SH-SY5Y (cell line): ENCODE data around the gene SQOR.

ENCODE experiments used
- GATA2 ChIP-seq: IDR thresholded peaks from 2 replicates; pipeline ENCODE4 v1.6.1; 2011; ENCODE audit warnings: mild to moderate bottlenecking, low read depth, low read length
- GATA3 ChIP-seq: IDR thresholded peaks from 2 replicates; pipeline ENCODE4 v1.6.1; 2011; ENCODE audit warnings: low read depth, mild to moderate bottlenecking, low read length, moderate library complexity

DNA sequence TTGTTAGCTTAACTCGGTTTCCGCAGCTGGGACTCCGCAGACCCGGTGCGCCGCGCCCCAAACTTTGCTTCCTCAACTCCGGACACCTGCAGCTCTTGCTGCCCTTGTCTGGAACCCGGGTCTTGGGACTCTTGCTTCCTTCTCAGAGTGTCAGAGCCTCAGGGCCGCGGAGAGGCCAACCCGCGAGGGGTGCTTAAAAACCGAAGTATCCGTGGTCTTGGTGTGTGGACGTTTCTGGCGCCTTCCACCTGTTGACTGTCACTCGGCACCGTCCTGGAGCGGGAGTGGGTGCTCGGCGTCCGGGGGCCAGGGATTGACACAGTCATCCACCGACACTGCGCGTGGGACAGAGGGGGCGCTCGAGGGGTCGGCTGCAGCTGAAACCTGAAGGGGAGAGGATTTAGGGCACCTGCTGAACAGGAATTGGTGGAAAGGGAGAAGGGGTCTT, 386 bp downstream of the SQOR start:
- TF ChIP-seq GATA2 = no peak
- no peak for TF ChIP-seq GATA3
